DOHH2 (cell line): Measurements from ENCODE around the gene NFKB2.

Experiments
- H3F3A ChIP-seq: fragments of 200-600 bp; sonication (generic), shearing (Covaris generic); 2 replicates; pipeline ENCODE4 v1.6.0; 2016; ENCODE audit warnings: antibody characterized with exemption, mild to moderate bottlenecking; ENCODE audit not compliant: control insufficient read depth, insufficient read depth
- H3K27ac ChIP-seq: fragments of 200-600 bp; sonication (generic); 2 replicates; pipeline ENCODE4 v1.5.1; 2014; ENCODE audit warnings: low read depth, mild to moderate bottlenecking, low read length, moderate library complexity
- H3K27me3 ChIP-seq: fragments of 200-600 bp; sonication (generic); 2 replicates; pipeline ENCODE4 v1.6.1; 2014; ENCODE audit warnings: mild to moderate bottlenecking, low read length, mixed read lengths; ENCODE audit not compliant: control insufficient read depth
- H3K36me3 ChIP-seq: fragments of 200-600 bp; sonication (generic); 2 replicates; pipeline ENCODE4 v1.6.1; 2014; ENCODE audit warnings: mild to moderate bottlenecking, low read length, moderate library complexity, mixed read lengths; ENCODE audit not compliant: control insufficient read depth
- H3K4me1 ChIP-seq: fragments of 200-600 bp; sonication (generic); 2 replicates; pipeline ENCODE4 v1.6.1; 2014; ENCODE audit warnings: mild to moderate bottlenecking, low read length, mixed read lengths; ENCODE audit not compliant: control insufficient read depth
- H3K4me2 ChIP-seq: fragments of 200-600 bp; sonication (generic); 2 replicates; pipeline ENCODE4 v1.6.0; 2014; ENCODE audit warnings: mild to moderate bottlenecking, low read length, moderate library complexity
- H3K4me3 ChIP-seq: fragments of 200-600 bp; sonication (generic); 2 replicates; pipeline ENCODE4 v1.5.1; 2014; ENCODE audit warnings: mild to moderate bottlenecking, low read length, mixed read lengths
- H3K79me2 ChIP-seq: fragments of 200-600 bp; sonication (generic); 2 replicates; pipeline ENCODE4 v1.6.1; 2014; ENCODE audit warnings: mild to moderate bottlenecking, low read length, mixed read lengths; ENCODE audit not compliant: control insufficient read depth
- H3K9me2 ChIP-seq: fragments of 200-600 bp; sonication (generic); replicated peaks from 2 replicates; pipeline ENCODE4 v1.6.1; 2014; ENCODE audit warnings: mild to moderate bottlenecking, low read length, mixed read lengths; ENCODE audit not compliant: control insufficient read depth
- H3K9me3 ChIP-seq: fragments of 200-600 bp; sonication (generic); 2 replicates; pipeline ENCODE4 v1.6.1; 2014; ENCODE audit warnings: antibody characterized with exemption, low read length, mixed read lengths; ENCODE audit not compliant: control insufficient read depth, insufficient read depth
- H4K20me1 ChIP-seq: fragments of 200-600 bp; sonication (generic); 2 replicates; pipeline ENCODE4 v1.6.0; 2014; ENCODE audit warnings: low read depth, mild to moderate bottlenecking, antibody characterized with exemption, low read length, moderate library complexity; ENCODE audit not compliant: control insufficient read depth, insufficient read depth
- EZH2phosphoT487 ChIP-seq: fragments of 200-600 bp; sonication (generic); IDR thresholded peaks from 2 replicates; pipeline ENCODE4 v1.6.1; 2017; ENCODE audit warnings: borderline replicate concordance, mild to moderate bottlenecking, antibody characterized with exemption, low read length, moderate library complexity, mixed read lengths
- TF ChIP-seq, protein P1 (sequence below): fragments of 200-600 bp; sonication (generic); IDR thresholded peaks from one replicate; pipeline ENCODE4 v1.5.1; 2014; ENCODE audit warnings: antibody characterized with exemption, mild to moderate bottlenecking, low read depth, low read length; ENCODE audit not compliant: poor library complexity, severe bottlenecking

The NFKB2 gene

DNA sequence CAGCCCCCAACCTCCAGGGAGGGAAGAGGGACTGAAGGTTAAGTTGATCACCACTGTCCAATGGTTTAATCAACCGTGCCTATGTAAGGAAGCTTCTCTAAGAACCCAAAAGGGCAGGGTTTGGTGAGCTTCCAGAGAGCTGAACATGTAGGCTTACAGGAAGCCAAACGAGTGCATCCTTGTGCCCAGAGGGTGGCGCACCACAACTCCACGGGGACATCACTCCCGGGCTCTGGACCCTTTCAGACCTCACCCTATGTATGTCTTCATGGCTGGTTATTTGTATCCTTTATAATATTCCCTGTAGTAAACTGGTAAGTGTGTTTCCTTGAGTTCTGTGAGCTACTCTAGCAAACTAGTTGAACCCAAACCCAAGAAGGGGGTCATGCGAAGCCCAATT is 11.5 kb upstream of the NFKB2 start:
- peaks cover 13% of the 10 kb centered on the region for H3K4me1 ChIP-seq
- no peaks in the 10 kb centered on the region for H3K27me3 ChIP-seq
- peaks cover 20% of the 10 kb centered on the region for H3K36me3 ChIP-seq
- no peaks in the 10 kb centered on the region for H4K20me1 ChIP-seq
- H3F3A ChIP-seq = 0 out of 2 replicates have a peak, but pooled peaks cover 2% of the 10 kb centered on the region
- no peak overlapping the region for H3K27ac ChIP-seq
- TF ChIP-seq, protein P1, sequence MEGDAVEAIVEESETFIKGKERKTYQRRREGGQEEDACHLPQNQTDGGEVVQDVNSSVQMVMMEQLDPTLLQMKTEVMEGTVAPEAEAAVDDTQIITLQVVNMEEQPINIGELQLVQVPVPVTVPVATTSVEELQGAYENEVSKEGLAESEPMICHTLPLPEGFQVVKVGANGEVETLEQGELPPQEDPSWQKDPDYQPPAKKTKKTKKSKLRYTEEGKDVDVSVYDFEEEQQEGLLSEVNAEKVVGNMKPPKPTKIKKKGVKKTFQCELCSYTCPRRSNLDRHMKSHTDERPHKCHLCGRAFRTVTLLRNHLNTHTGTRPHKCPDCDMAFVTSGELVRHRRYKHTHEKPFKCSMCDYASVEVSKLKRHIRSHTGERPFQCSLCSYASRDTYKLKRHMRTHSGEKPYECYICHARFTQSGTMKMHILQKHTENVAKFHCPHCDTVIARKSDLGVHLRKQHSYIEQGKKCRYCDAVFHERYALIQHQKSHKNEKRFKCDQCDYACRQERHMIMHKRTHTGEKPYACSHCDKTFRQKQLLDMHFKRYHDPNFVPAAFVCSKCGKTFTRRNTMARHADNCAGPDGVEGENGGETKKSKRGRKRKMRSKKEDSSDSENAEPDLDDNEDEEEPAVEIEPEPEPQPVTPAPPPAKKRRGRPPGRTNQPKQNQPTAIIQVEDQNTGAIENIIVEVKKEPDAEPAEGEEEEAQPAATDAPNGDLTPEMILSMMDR = peak; percentile 43
- no peak for TF ChIP-seq EZH2phosphoT487
- H3K79me2 ChIP-seq = no peaks in the 10 kb centered on the region
- no peaks in the 10 kb centered on the region for H3K9me3 ChIP-seq
- no peak overlapping the region for H3K4me2 ChIP-seq
- H3K9me2 ChIP-seq = no peaks in the 10 kb centered on the region
- H3K4me3 ChIP-seq = no peak overlapping the region

DNA sequence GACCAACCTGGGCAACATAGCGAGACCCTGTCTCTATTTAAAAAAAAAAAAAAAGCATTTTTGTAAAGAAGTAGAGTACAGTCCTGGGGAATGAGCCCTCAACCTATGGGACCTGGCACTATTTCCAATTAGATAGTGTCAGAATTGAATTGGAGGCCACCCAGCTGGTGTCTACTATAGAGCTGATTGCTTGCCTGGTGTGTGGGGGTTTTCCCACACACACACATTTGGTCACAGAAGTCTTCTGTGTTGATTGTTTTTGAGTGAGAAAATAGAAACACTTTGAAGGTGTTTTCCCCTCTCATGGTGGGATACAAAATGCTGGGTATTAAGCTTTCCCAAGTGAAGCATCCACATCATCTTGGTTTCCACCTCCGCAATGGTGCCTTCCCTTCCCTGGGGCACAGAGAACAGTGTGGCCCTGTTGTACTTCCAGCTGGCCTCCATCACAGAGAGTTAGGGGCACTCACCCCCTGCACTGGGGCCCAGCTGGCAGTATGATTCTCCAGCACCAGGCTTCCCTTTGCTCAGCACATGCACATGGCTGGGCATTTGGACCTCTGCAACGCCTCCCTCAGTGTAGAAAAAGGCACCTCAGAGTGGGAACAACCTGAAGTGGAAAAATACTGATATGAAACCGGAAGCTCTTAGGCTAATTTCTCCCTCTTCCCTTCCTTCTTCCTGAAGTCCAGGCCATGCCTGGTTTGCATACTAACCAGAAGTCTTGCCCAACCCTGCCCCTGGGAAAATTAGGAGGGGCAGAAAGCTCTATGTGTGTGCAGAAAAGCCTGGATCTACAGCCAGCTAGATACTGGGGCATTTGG is 10.7 kb upstream of the NFKB2 start:
- peaks cover 14% of the 10 kb centered on the region for H3K36me3 ChIP-seq
- TF ChIP-seq EZH2phosphoT487 = no peak
- TF ChIP-seq, protein P1 = no peak

DNA sequence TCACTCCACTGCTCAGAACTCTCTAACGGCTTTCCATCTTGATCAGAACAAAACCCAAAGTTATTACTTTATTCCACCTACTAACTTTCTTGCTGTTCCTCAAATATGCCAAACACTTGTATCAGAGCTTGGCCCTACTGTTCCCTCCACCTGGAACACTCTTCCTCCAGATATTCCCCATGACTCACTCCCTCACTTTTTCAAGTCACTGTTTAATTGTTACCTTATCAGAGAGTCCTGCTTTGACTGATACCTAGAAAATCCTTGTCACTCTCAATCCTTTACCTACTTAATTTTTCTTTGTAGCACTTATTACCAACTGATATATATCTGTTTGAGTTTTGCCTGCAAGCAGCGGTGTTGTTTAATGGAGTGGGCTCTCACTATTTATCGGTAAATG is 5.6 kb upstream of the NFKB2 start:
- Histone ChIP-seq H3K36me3 (no peaks in the 10 kb centered on the region), H3K4me2 (no peak overlapping the region), H3F3A (0 out of 2 replicates have a peak, but pooled peaks cover 2% of the 10 kb centered on the region), H3K9me2 (no peaks in the 10 kb centered on the region), H3K27ac (no peak overlapping the region), H4K20me1 (no peaks in the 10 kb centered on the region), H3K4me1 (peaks cover 10% of the 10 kb centered on the region), H3K4me3 (no peak overlapping the region), H3K27me3 (peaks cover 20% of the 10 kb centered on the region), H3K9me3 (no peaks in the 10 kb centered on the region), H3K79me2 (no peaks in the 10 kb centered on the region)
- TF ChIP-seq, protein P1 = no peak
- no peak for TF ChIP-seq EZH2phosphoT487

More for the DNA sequence above, 10.7 kb upstream of the NFKB2 start:
- Histone ChIP-seq H3F3A (0 out of 2 replicates have a peak, but pooled peaks cover 2% of the 10 kb centered on the region), H4K20me1 (no peaks in the 10 kb centered on the region), H3K27ac (no peak overlapping the region), H3K79me2 (no peaks in the 10 kb centered on the region), H3K4me1 (peaks cover 13% of the 10 kb centered on the region), H3K4me2 (peak overlapping the region; percentile 44), H3K27me3 (peaks cover under 1% of the 10 kb centered on the region; the same call in 1 of the 2 replicates), H3K9me2 (no peaks in the 10 kb centered on the region), H3K4me3 (no peak overlapping the region), H3K9me3 (no peaks in the 10 kb centered on the region)
